OCI-LY3 (cell line): ENCODE data around the gene HHIP.

ENCODE experiments used
- EZH2phosphoT487 ChIP-seq: fragments of 200-600 bp; shearing (Covaris generic); IDR thresholded peaks from 2 replicates; pipeline ENCODE4 v1.6.1; 2018; ENCODE audit warnings: antibody characterized with exemption, mixed run types, low read depth
- TF ChIP-seq, protein P1 (sequence below): fragments of 200-600, 300-600 bp; sonication (generic); IDR thresholded peaks from 2 replicates; pipeline ENCODE4 v1.5.1; 2014; ENCODE audit warnings: antibody characterized with exemption, low read length, low read depth

DNA sequence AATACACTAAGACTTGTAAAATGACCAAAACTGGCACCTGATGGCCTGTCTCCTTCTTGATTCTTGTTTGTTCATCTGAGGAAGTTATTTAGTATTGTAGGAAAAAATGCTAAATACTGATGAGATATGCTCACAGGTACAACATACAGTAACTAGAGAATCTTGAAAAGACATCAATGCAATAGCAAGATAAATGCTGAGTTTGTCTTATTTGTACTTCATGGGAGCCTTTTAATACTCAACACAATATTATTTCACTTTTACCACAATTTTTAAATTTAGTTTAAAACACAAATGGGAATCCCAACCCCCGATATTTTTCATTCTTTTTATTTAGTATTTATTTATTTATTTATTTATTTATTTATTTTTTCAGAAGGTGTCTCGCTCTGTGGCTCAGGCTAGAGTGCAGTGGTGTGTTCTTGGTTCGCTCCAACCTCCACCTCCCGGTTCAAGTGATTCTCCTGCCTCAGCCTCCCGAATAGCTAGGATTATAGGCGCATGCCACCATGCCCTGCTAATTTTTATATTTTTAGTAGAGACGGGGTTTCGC is 12.1 kb downstream of the HHIP start:
- TF ChIP-seq, protein P1, sequence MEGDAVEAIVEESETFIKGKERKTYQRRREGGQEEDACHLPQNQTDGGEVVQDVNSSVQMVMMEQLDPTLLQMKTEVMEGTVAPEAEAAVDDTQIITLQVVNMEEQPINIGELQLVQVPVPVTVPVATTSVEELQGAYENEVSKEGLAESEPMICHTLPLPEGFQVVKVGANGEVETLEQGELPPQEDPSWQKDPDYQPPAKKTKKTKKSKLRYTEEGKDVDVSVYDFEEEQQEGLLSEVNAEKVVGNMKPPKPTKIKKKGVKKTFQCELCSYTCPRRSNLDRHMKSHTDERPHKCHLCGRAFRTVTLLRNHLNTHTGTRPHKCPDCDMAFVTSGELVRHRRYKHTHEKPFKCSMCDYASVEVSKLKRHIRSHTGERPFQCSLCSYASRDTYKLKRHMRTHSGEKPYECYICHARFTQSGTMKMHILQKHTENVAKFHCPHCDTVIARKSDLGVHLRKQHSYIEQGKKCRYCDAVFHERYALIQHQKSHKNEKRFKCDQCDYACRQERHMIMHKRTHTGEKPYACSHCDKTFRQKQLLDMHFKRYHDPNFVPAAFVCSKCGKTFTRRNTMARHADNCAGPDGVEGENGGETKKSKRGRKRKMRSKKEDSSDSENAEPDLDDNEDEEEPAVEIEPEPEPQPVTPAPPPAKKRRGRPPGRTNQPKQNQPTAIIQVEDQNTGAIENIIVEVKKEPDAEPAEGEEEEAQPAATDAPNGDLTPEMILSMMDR, result no peak
- TF ChIP-seq EZH2phosphoT487, result no peak
